Measurements from ENCODE around the gene LTF. TPM values are rescaled to one million over a fixed set of nuclear protein-coding genes. Genes with fewer than 3 reads are reported as not detected.

The LTF gene
- total and polyA plus RNA-seq, 9 of the 15 experiments (the other 6 are each of a cell fraction or from before 2014, with no cell fraction given): 0.07 TPM; not detected in 8

GRCh38 chr3:46399098-46399497 is 65.6 kb downstream of the LTF start (continued):
- no peak for TF ChIP-seq ZBTB11 (CRISPR knock-in tag; IDR thresholded peaks at IDR 0.05)
- no peak for TF ChIP-seq ZBED1 (IDR thresholded peaks at IDR 0.05)
- TF ChIP-seq MAFG (tag; conservative IDR thresholded peaks at IDR 0.05): no peak
- no peak for TF ChIP-seq TEAD1 (CRISPR knock-in tag; IDR thresholded peaks at IDR 0.05)
- no peak for TF ChIP-seq MBD1 (CRISPR knock-in tag; IDR thresholded peaks at IDR 0.05)
- no peak for TF ChIP-seq ZNF740 (CRISPR knock-in tag; IDR thresholded peaks at IDR 0.05)
- TF ChIP-seq ZNF740 (tag; IDR thresholded peaks at IDR 0.05): no peak
- no peak for TF ChIP-seq ZKSCAN8 (CRISPR knock-in tag; IDR thresholded peaks at IDR 0.05)

Measured in K562 (cell line).